Progenitor cell of endocrine pancreas (in vitro differentiated cells): ENCODE measurements around the gene SIL1. TPM values are rescaled to one million over a fixed set of nuclear protein-coding genes. Genes with fewer than 3 reads are reported as not detected.
A peak's percentile ranks its signal among the peaks of the same experiment; 100 is the strongest.

Experiments
- DNase-seq: peaks from one replicate; pipeline ENCODE4 v3.0.0; 2021; ENCODE audit warnings: low spot score; ENCODE audit not compliant: unreplicated experiment
- H3K27ac Mint-ChIP-seq: 2 replicates; pipeline ENCODE4 v1.8.0; 2021; ENCODE audit warnings: mild to moderate bottlenecking, moderate library complexity, mixed read lengths
- H3K27me3 Mint-ChIP-seq: 2 replicates; pipeline ENCODE4 v1.8.0; 2021; ENCODE audit warnings: mixed read lengths
- H3K36me3 Mint-ChIP-seq: 2 replicates; pipeline ENCODE4 v1.8.0; 2022; ENCODE audit warnings: mixed read lengths; ENCODE audit not compliant: insufficient read depth
- H3K4me1 Mint-ChIP-seq: 2 replicates; pipeline ENCODE4 v1.8.0; 2021; ENCODE audit warnings: low read depth, mixed read lengths
- H3K4me3 Mint-ChIP-seq: 2 replicates; pipeline ENCODE4 v1.8.0; 2021; ENCODE audit warnings: low read depth, mild to moderate bottlenecking, moderate library complexity, mixed read lengths
- H3K9me3 Mint-ChIP-seq: 2 replicates; pipeline ENCODE4 v1.8.0; 2021; ENCODE audit warnings: low read depth, mixed read lengths
- CTCF ChIP-seq: fragments of 200-600 bp; sonication (generic); IDR thresholded peaks from one replicate; pipeline ENCODE4 v1.5.0; 2021; ENCODE audit warnings: antibody characterized with exemption, mild to moderate bottlenecking; ENCODE audit not compliant: unreplicated experiment
- total RNA-seq: library from RNA; stranded (reverse); gene quantifications from 2 replicates; pipeline ENCODE4 v1.2.1, GENCODE V29; 2021

SIL1 gene
- total RNA-seq, 1 donor from 2014 or later: 26.0 TPM

DNA sequence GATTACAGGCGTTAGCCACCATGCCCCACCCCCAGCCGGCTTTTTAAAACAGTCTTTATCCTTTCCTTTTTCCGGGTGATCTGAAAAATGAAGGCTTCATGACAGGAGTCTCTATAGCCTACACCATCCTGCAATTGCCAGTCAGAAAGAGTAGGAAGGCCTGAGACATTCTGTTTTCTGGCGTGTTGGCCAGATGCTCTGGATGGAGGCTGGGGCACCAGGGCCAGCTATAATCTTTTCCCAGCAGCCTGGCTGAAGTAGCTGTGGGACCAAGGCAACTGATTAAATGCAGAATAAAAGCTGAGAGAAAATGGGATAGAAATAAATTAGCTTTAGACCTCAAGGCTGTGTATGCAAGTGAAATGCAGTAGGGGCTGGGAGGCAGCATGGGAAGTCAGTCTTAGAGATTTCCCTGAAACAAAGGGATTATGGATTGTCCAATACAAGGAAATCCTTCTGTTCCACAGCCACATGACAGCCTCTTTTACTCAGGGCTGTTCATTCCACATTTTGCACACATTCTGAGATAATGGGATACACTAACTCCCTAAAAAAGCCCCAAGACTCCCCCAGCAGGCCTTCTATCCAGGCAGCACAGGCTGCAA, 207.1 kb downstream of the SIL1 start:
- Mint-ChIP-seq H3K27ac (no peak overlapping the region), H3K4me1 (peaks cover 5% of the 10 kb centered on the region), H3K9me3 (peaks cover 6% of the 10 kb centered on the region), H3K27me3 (no peaks in the 10 kb centered on the region), H3K4me3 (no peak overlapping the region), H3K36me3 (peaks cover 3% of the 10 kb centered on the region)
- TF ChIP-seq CTCF: no peak
- DNase-seq: no peak

- peak overlapping the region; percentile 23 for H3K27ac Mint-ChIP-seq
- H3K27me3 Mint-ChIP-seq: no peaks in the 10 kb centered on the region
- H3K9me3 Mint-ChIP-seq: no peaks in the 10 kb centered on the region
- H3K4me1 Mint-ChIP-seq: peaks cover 10% of the 10 kb centered on the region
- no peak for TF ChIP-seq CTCF
- H3K36me3 Mint-ChIP-seq: no peaks in the 10 kb centered on the region
- no peak overlapping the region for H3K4me3 Mint-ChIP-seq
- no peak for DNase-seq
Measured at GRCh38 chr5:138989720-138990119, 208.4 kb downstream of the SIL1 start.

- Mint-ChIP-seq H3K4me1 (peaks cover 10% of the 10 kb centered on the region), H3K4me3 (no peak overlapping the region), H3K36me3 (no peaks in the 10 kb centered on the region), H3K9me3 (no peaks in the 10 kb centered on the region), H3K27me3 (no peaks in the 10 kb centered on the region), H3K27ac (no peak overlapping the region)
- no peak for DNase-seq
- no peak for TF ChIP-seq CTCF
Measured at GRCh38 chr5:138986186-138986800, 211.9 kb downstream of the SIL1 start.

DNA sequence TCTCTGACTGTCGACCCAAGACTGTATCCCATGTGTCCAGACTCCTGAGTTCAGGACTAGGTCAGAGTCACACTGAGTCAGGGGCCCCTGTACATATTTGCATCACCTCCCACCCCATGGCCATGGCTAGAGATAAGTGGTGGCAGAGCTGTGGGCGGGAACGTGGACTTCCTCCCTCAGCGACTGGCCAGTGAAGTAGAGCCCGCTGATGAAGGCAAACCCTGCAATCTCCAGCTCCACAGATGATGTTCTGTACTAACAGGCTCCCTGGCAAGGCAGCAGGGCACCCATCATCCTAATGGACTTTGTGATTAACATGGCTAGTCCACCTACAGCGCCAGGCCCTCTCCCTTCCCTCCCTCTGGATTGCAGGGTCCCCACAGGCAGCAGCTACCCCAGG, 212.5 kb downstream of the SIL1 start:
- Mint-ChIP-seq H3K9me3 (no peaks in the 10 kb centered on the region), H3K27me3 (no peaks in the 10 kb centered on the region), H3K27ac (no peak overlapping the region), H3K36me3 (no peaks in the 10 kb centered on the region), H3K4me3 (no peak overlapping the region), H3K4me1 (peaks cover 10% of the 10 kb centered on the region)
- DNase-seq: no peak
- TF ChIP-seq CTCF: no peak

- Mint-ChIP-seq H3K4me3 (no peak overlapping the region), H3K36me3 (no peaks in the 10 kb centered on the region), H3K9me3 (no peaks in the 10 kb centered on the region), H3K4me1 (peaks cover 10% of the 10 kb centered on the region), H3K27me3 (no peaks in the 10 kb centered on the region), H3K27ac (no peak overlapping the region)
- no peak for DNase-seq
- no peak for TF ChIP-seq CTCF
Measured at GRCh38 chr5:138985256-138985655, 212.9 kb downstream of the SIL1 start.
